BLaER1 treated with 17β-estradiol and CSF1 and Interleukin-3, amounts not matched to agents 10 nM and 100 nM (cell line): ENCODE results near the gene GNA15.

ENCODE experiments used
- H3K27ac ChIP-seq, 11 experiments: shearing (Covaris generic); formaldehyde crosslinking; 2 replicates each; pipeline ENCODE4 v1.8.1; 2022
- H3K27me3 ChIP-seq, 11 experiments: shearing (Covaris generic); formaldehyde crosslinking; 2 replicates each; pipeline ENCODE4 v1.8.1; 2022
- H3K36me3 ChIP-seq, 11 experiments: shearing (Covaris generic); formaldehyde crosslinking; 2 replicates each; pipeline ENCODE4 v1.8.1; 2022
- H3K4me1 ChIP-seq, 10 experiments: shearing (Covaris generic); formaldehyde crosslinking; 2 replicates each; pipeline ENCODE4 v1.8.1; 2022
- H3K4me2 ChIP-seq, 11 experiments: shearing (Covaris generic); formaldehyde crosslinking; 2 replicates each; pipeline ENCODE4 v1.8.1; 2022
- H3K4me3 ChIP-seq, 10 experiments: shearing (Covaris generic); formaldehyde crosslinking; 2 replicates each; pipeline ENCODE4 v1.8.1; 2022
- H3K9ac ChIP-seq, 11 experiments: shearing (Covaris generic); formaldehyde crosslinking; 2 replicates each; pipeline ENCODE4 v1.8.1; 2022
- H3K9me3 ChIP-seq, 11 experiments: shearing (Covaris generic); formaldehyde crosslinking; replicated peaks in 1 of 11; 2 replicates each; pipeline ENCODE4 v1.8.1; 2022
- H4K20me1 ChIP-seq, 11 experiments: shearing (Covaris generic); formaldehyde crosslinking; 2 replicates each; pipeline ENCODE4 v1.8.1; 2022
- Cebpa-rat ChIP-seq, 11 experiments: shearing (Covaris generic); IDR thresholded peaks; 2 replicates each; pipeline ENCODE4 v1.8.1; 2022

The GNA15 gene

DNA sequence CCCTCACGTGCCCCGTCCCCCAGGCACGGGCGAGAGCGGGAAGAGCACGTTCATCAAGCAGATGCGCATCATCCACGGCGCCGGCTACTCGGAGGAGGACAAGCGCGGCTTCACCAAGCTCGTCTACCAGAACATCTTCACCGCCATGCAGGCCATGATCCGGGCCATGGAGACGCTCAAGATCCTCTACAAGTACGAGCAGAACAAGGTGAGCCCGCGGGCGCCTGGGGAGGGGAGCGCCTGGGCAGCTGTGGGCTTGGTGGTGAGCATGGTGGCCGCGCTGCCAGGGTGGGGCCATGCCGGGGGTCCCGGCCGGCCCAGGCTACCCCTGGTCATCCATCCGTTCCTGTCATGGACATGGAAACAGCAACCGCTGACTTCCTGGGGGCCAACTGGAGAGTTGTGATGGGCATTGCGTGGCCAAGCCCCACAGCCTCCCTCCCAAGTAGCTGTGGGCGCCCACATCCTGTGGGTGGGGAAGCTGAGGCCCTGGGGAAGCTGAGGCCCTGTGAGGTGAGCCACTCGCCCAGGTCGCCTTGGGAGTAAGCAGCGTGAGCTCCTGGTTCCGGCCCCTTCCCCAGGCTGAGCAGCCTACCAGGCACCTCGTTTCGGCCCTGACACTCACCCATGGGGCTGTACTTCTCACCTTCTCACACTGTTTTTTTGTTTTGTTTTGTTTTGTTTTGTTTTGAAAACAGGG is 25.6 kb upstream of the GNA15 start:
- Histone ChIP-seq H4K20me1 (peaks cover 25 to 100% (median 61%) of the 10 kb centered on the region in 11 experiments; a peak in 19 of 22 replicates), H3K4me1 (peaks cover 37 to 100% (median 99%) of the 10 kb centered on the region in 10 experiments)

GRCh38 chr19:3111586-3112247 is 24.1 kb upstream of the GNA15 start:
- H3K36me3 ChIP-seq: peaks cover 0 to 30% (median 6%) of the 10 kb centered on the region in 11 experiments; a peak in 10 of 22 replicates
- peaks cover 12 to 94% (median 47%) of the 10 kb centered on the region in 11 experiments; a peak in 17 of 22 replicates for H4K20me1 ChIP-seq
- peak overlapping the region in 6 of 11 experiments; percentile 18 to 67 (median 58); a peak in 8 of 22 replicates for H3K9ac ChIP-seq
- H3K4me1 ChIP-seq: peaks cover 37 to 97% (median 93%) of the 10 kb centered on the region in 10 experiments
- H3K4me2 ChIP-seq: peak overlapping the region; percentile 73 to 99 (median 86)
- no peaks in the 10 kb centered on the region for H3K9me3 ChIP-seq
- no peak overlapping the region; a peak in 1 of 20 replicates for H3K4me3 ChIP-seq
- H3K27me3 ChIP-seq: peaks cover 0 to 19% (median 0%) of the 10 kb centered on the region in 11 experiments; a peak in 3 of 22 replicates
- H3K27ac ChIP-seq: peak overlapping the region in 8 of 11 experiments; percentile 11 to 72 (median 61); a peak in 12 of 22 replicates
- TF ChIP-seq Cebpa-rat (IDR thresholded peaks at IDR 0.05): no peak

More for the DNA sequence above, 25.6 kb upstream of the GNA15 start:
- Histone ChIP-seq H3K4me2 (peak overlapping the region; percentile 77 to 99 (median 91)), H3K4me3 (peak overlapping the region in 5 of 10 experiments; percentile 6 to 45 (median 24); a peak in 5 of 20 replicates), H3K36me3 (peaks cover 0 to 27% (median 6%) of the 10 kb centered on the region in 11 experiments; a peak in 10 of 22 replicates), H3K27me3 (peaks cover 0 to 19% (median 0%) of the 10 kb centered on the region in 11 experiments; a peak in 3 of 22 replicates), H3K27ac (peak overlapping the region in 7 of 11 experiments; percentile 18 to 65 (median 45); a peak in 10 of 22 replicates), H3K9me3 (no peaks in the 10 kb centered on the region), H3K9ac (peak overlapping the region in 8 of 11 experiments; percentile 11 to 57 (median 48); a peak in 12 of 22 replicates)
- 0 out of 22 replicates have a peak, but pooled peaks of 1 of the 11 experiments have one; percentile 10 for TF ChIP-seq Cebpa-rat (IDR thresholded peaks at IDR 0.05)

- Histone ChIP-seq H3K27me3 (peaks cover 0 to 19% (median 0%) of the 10 kb centered on the region in 11 experiments; a peak in 3 of 22 replicates), H4K20me1 (peaks cover 8 to 92% (median 39%) of the 10 kb centered on the region in 11 experiments; a peak in 16 of 22 replicates), H3K9ac (peak overlapping the region in 9 of 11 experiments; percentile 18 to 67 (median 37); a peak in 15 of 22 replicates), H3K4me2 (peak overlapping the region; percentile 73 to 99 (median 86)), H3K4me3 (no peak overlapping the region; a peak in 1 of 20 replicates), H3K27ac (peak overlapping the region in 8 of 11 experiments; percentile 11 to 72 (median 61); a peak in 15 of 22 replicates), H3K4me1 (peaks cover 37 to 97% (median 93%) of the 10 kb centered on the region in 10 experiments), H3K9me3 (no peaks in the 10 kb centered on the region), H3K36me3 (peaks cover 0 to 30% (median 6%) of the 10 kb centered on the region in 11 experiments; a peak in 11 of 22 replicates)
- TF ChIP-seq Cebpa-rat (IDR thresholded peaks at IDR 0.05): no peak
Measured at GRCh38 chr19:3112375-3113099, 23.3 kb upstream of the GNA15 start.

DNA sequence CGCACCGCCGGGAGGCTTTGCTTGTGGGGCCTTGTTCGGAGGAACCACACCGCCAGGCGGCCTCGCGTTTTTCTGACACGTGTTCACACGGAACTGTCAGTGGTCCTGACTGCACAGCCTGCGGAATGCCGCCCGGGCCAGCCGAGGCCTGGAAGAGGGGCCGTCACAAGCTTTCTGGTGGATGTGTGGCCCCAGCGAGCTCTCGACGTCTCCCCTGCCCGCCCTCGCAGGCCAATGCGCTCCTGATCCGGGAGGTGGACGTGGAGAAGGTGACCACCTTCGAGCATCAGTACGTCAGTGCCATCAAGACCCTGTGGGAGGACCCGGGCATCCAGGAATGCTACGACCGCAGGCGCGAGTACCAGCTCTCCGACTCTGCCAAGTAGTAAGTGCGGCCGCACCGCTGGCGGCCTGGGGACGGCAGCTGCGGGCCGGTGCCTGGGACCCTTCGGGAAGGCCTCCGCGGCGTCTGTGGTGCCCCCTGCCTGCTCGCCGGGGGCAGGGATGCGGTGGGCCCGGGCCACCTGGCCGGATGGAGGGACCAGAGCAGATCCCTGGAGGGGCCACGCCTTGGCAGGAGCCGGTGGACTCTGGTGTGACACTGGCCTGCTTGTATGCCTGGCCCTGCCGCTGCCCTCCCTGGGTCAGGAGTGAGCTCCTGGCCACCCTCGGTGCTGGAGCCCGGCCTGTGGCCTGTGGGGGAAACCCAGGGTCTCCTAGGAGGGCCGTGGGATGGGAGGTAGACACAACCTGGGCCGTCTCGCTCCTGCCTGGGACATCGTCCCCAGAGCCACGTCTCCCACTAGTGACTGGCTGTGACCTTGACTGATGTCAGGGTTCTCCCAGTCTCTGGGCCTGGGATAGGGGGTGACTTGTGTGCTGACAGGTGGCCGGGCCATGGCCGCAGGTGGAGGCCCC is 22.5 kb upstream of the GNA15 start:
- no peak overlapping the region for H3K4me3 ChIP-seq
- peaks cover 0 to 30% (median 6%) of the 10 kb centered on the region in 11 experiments; a peak in 11 of 22 replicates for H3K36me3 ChIP-seq
- H3K9ac ChIP-seq: peak overlapping the region in 6 of 11 experiments; percentile 15 to 67 (median 58); a peak in 9 of 22 replicates
- peaks cover 0 to 20% (median 0%) of the 10 kb centered on the region in 11 experiments; a peak in 3 of 22 replicates for H3K27me3 ChIP-seq
- peaks cover 37 to 97% (median 93%) of the 10 kb centered on the region in 10 experiments for H3K4me1 ChIP-seq
- no peak for TF ChIP-seq Cebpa-rat (IDR thresholded peaks at IDR 0.05)
- H4K20me1 ChIP-seq: peaks cover under 1 to 92% (median 31%) of the 10 kb centered on the region in 11 experiments; a peak in 14 of 22 replicates
- H3K9me3 ChIP-seq: no peaks in the 10 kb centered on the region
- H3K4me2 ChIP-seq: peak overlapping the region; percentile 73 to 99 (median 86)
- H3K27ac ChIP-seq: peak overlapping the region in 8 of 11 experiments; percentile 11 to 72 (median 61); a peak in 13 of 22 replicates

DNA sequence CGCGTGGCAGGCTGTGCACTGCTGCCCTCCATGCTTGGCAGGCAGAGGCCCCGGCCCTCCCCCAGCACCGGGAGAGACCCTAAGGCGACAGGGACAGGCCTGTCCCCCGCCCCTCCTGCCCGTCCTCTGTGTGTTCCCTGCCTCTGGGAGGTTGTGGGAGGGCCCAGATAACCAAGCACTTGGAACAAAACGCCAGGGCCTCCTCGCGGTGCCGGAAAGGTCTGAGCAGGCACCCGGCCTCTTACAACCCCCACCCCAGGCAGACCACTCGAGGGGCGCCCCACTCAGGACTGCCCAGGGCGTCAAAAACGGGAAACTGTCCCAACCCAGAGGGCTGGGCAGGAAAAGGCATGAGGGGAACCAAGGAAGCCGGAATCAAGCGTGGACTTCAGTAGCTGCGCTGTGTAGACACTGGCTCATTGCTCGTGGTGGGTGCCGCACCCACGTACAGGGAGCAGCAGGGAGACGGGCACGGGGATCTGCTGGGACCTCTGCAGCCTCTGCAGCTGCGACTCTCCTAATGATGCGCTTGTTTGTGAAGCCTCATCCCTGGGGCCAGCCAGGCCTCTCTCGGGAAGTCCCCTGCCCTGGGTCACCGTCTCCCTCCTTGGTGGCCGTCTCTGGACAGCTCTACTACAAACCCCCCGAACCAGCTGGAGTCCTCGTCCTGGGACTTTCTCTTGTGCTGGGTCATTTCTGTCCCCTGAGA is 21.7 kb upstream of the GNA15 start:
- Histone ChIP-seq H3K27me3 (peaks cover 0 to 23% (median 0%) of the 10 kb centered on the region in 11 experiments; a peak in 3 of 22 replicates), H3K4me3 (no peak overlapping the region), H3K27ac (peak overlapping the region in 4 of 11 experiments; percentile 64 to 72 (median 68); a peak in 6 of 22 replicates), H3K36me3 (peaks cover 0 to 30% (median 6%) of the 10 kb centered on the region in 11 experiments; a peak in 11 of 22 replicates), H3K4me1 (peaks cover 33 to 97% (median 94%) of the 10 kb centered on the region in 10 experiments), H4K20me1 (peaks cover 0 to 92% (median 27%) of the 10 kb centered on the region in 11 experiments; a peak in 12 of 22 replicates), H3K9ac (peak overlapping the region in 5 of 11 experiments; percentile 15 to 67 (median 58); a peak in 9 of 22 replicates), H3K9me3 (no peaks in the 10 kb centered on the region), H3K4me2 (peak overlapping the region in 9 of 11 experiments; percentile 74 to 99 (median 91); a peak in 18 of 22 replicates)
- no peak for TF ChIP-seq Cebpa-rat (IDR thresholded peaks at IDR 0.05)

GRCh38 chr19:3114811-3115210 is 21.0 kb upstream of the GNA15 start:
- peaks cover 0 to 86% (median 21%) of the 10 kb centered on the region in 11 experiments; a peak in 12 of 22 replicates for H4K20me1 ChIP-seq
- peaks cover 0 to 30% (median 6%) of the 10 kb centered on the region in 11 experiments; a peak in 11 of 22 replicates for H3K36me3 ChIP-seq
- H3K4me3 ChIP-seq: no peak overlapping the region
- H3K4me1 ChIP-seq: peaks cover 26 to 97% (median 93%) of the 10 kb centered on the region in 10 experiments
- peak overlapping the region in 1 of 11 experiments; percentile 7; a peak in 2 of 22 replicates for H3K9ac ChIP-seq
- H3K4me2 ChIP-seq: peak overlapping the region in 7 of 11 experiments; percentile 74 to 99 (median 91); a peak in 11 of 22 replicates
- no peaks in the 10 kb centered on the region for H3K9me3 ChIP-seq
- TF ChIP-seq Cebpa-rat (IDR thresholded peaks at IDR 0.05): no peak
- peak overlapping the region in 2 of 11 experiments; percentile 64 to 72; a peak in 2 of 22 replicates for H3K27ac ChIP-seq
- peaks cover 0 to 23% (median 0%) of the 10 kb centered on the region in 11 experiments; a peak in 3 of 22 replicates for H3K27me3 ChIP-seq
